K562 (cell line): ENCODE data around the gene LCA5L. TPM values are rescaled to one million over a fixed set of nuclear protein-coding genes. Genes with fewer than 3 reads are reported as not detected.

ENCODE experiments used
- BCOR ChIP-seq: fragments of 450-650 bp; IDR thresholded peaks from 2 replicates; pipeline ENCODE4 v1.6.1; 2016
- DLX4 ChIP-seq: fragments of 250-450 bp; sonication (Bioruptor Pico); IDR thresholded peaks from 2 replicates; pipeline ENCODE4 v1.6.1; 2021; ENCODE audit warnings: mild to moderate bottlenecking
- ESRRA ChIP-seq: fragments of 450-650 bp; IDR thresholded peaks from 2 replicates; pipeline ENCODE4 v1.6.1; 2014; ENCODE audit warnings: low read depth, mild to moderate bottlenecking, moderate library complexity, borderline replicate concordance
- FOXM1 ChIP-seq, 2 experiments: fragments of 450-650 bp in 1 of 2; sonication (generic) in 1 of 2; formaldehyde crosslinking in 1 of 2; IDR thresholded peaks; 2 replicates each; pipeline versions ENCODE4 v1.6.1 to v1.9.0; 2017 to 2022; ENCODE audit warnings: low read depth in 2 of 2, mild to moderate bottlenecking in 2 of 2, missing genetic modification reagents in 1 of 2, moderate library complexity in 1 of 2
- HMG20B ChIP-seq: fragments of 250-450 bp; sonication (Bioruptor Pico); IDR thresholded peaks from 2 replicates; pipeline ENCODE4 v1.5.0; 2021; ENCODE audit warnings: mild to moderate bottlenecking
- HOXB6 ChIP-seq: fragments of 250-450 bp; sonication (Bioruptor Pico); IDR thresholded peaks from 2 replicates; pipeline ENCODE4 v1.5.1; 2022; ENCODE audit warnings: mild to moderate bottlenecking, borderline replicate concordance
- KLF1 ChIP-seq: fragments of 450-650 bp; IDR thresholded peaks from 2 replicates; pipeline ENCODE4 v1.6.1; 2016; ENCODE audit warnings: missing genetic modification characterization, missing compliant biosample characterization
- MCM3 ChIP-seq: fragments of 450-650 bp; IDR thresholded peaks from 2 replicates; pipeline ENCODE4 v1.6.1; 2016
- NELFE ChIP-seq: IDR thresholded peaks from 2 replicates; pipeline ENCODE4 v1.6.1; 2011; ENCODE audit warnings: mild to moderate bottlenecking; ENCODE audit not compliant: insufficient read depth, insufficient read length
- NFE2L1 ChIP-seq: fragments of 450-650 bp; IDR thresholded peaks from 2 replicates; pipeline ENCODE4 v1.6.1; 2016; ENCODE audit warnings: missing genetic modification characterization, low read depth, mild to moderate bottlenecking, missing compliant biosample characterization, moderate library complexity, borderline replicate concordance
- NR4A1 ChIP-seq, 2 experiments: fragments of 250-450 bp in 1 of 2; fragments of 450-650 bp in 1 of 2; sonication (Bioruptor Pico) in 1 of 2; IDR thresholded peaks; 2 replicates each; pipeline versions ENCODE4 v1.4.0 to v1.6.1; 2016 to 2020; ENCODE audit warnings: mild to moderate bottlenecking in 2 of 2, missing compliant biosample characterization in 1 of 2, missing genetic modification characterization in 1 of 2, moderate library complexity in 1 of 2
- PHB ChIP-seq: fragments of 250-450 bp; sonication (Bioruptor Pico); IDR thresholded peaks from 2 replicates; pipeline ENCODE4 v1.5.0; 2021
- PHF20 ChIP-seq: fragments of 450-650 bp; IDR thresholded peaks from 2 replicates; pipeline ENCODE4 v1.6.1; 2018; ENCODE audit not compliant: partially characterized antibody
- RB1 ChIP-seq: fragments of 450-650 bp; IDR thresholded peaks from 2 replicates; pipeline ENCODE4 v1.6.1; 2017; ENCODE audit warnings: low read depth, mild to moderate bottlenecking
- RBM39 ChIP-seq: fragments of 200-400 bp; formaldehyde crosslinking; optimal IDR thresholded peaks from 2 replicates; pipeline ENCODE3; 2018; ENCODE audit warnings: low read depth, low read length
- TBL1XR1 ChIP-seq, 2 experiments: IDR thresholded peaks; 2 replicates each; pipeline ENCODE4 v1.6.1; 2012; ENCODE audit warnings: improper control_type of control experiment in 2 of 2, low read length in 2 of 2, mild to moderate bottlenecking in 1 of 2
- ZBTB9 ChIP-seq: fragments of 450-650 bp; formaldehyde crosslinking; IDR thresholded peaks from 2 replicates; pipeline ENCODE4 v1.4.0; 2020; ENCODE audit warnings: mild to moderate bottlenecking, moderate library complexity
- ZC3H4 ChIP-seq: sonication (generic); formaldehyde crosslinking; IDR thresholded peaks from 2 replicates; pipeline ENCODE4 v1.9.0; 2021; ENCODE audit warnings: missing genetic modification reagents, borderline replicate concordance
- ZNF175 ChIP-seq: fragments of 200-800 bp; sonication (Bioruptor generic); IDR thresholded peaks from 2 replicates; pipeline ENCODE4 v1.6.1; 2016; ENCODE audit warnings: low read depth, mild to moderate bottlenecking, missing genetic modification characterization, missing compliant biosample characterization
- ZNF449 ChIP-seq: fragments of 250-450 bp; sonication (Bioruptor Pico); IDR thresholded peaks from 2 replicates; pipeline ENCODE4 v1.8.0; 2022; ENCODE audit warnings: moderate library complexity, mild to moderate bottlenecking, inconsistent platforms
- ZNF589 ChIP-seq: fragments of 200-800 bp; sonication (Bioruptor generic); IDR thresholded peaks from 2 replicates; pipeline ENCODE4 v1.6.1; 2016; ENCODE audit warnings: low read depth, missing genetic modification characterization, missing compliant biosample characterization
- ZNF695 ChIP-seq: fragments of 450-650 bp; formaldehyde crosslinking; IDR thresholded peaks from 2 replicates; pipeline ENCODE4 v1.4.0; 2020; ENCODE audit warnings: mild to moderate bottlenecking, moderate library complexity
- ZSCAN32 ChIP-seq: fragments of 450-650 bp; formaldehyde crosslinking; IDR thresholded peaks from 2 replicates; pipeline ENCODE4 v1.4.0; 2020; ENCODE audit warnings: mild to moderate bottlenecking, moderate library complexity
- polyA plus RNA-seq, 8 experiments: library from polyadenylated mRNA; depleted of rRNA in 4 of 8; stranded (reverse) in 5 of 8; unstranded in 3 of 8; fragments of >200 nt; fragmentation: Nextera tagmentation in 2 of 8; fragmentation: Illumina TruSeq in 1 of 8; extraction: Ambion mirVana in 2 of 8; extraction: Trizol in 1 of 8; gene quantifications; 2 replicates each; pipeline versions ENCODE4 v1.2.1 to v1.2.3, GENCODE V29; 2011 to 2014; ENCODE audit warnings: inconsistent platforms in 1 of 8, missing spikeins in 1 of 8
- total RNA-seq, 7 experiments: library from RNA; depleted of rRNA in 6 of 7; stranded (reverse); fragments of >200 nt in 6 of 7; fragmentation: Illumina TruSeq in 2 of 7; extraction: Trizol in 2 of 7; gene quantifications; 2 replicates each; pipeline versions ENCODE4 v1.2.1 to v1.2.3, GENCODE V29; 2011 to 2021; ENCODE audit warnings: low replicate concordance in 1 of 7
- TF ChIP-seq, protein P1 (sequence below): fragments of 450-650 bp; conservative IDR thresholded peaks from 2 replicates; pipeline ENCODE4 v1.6.1; 2016; ENCODE audit warnings: missing genetic modification characterization, low read depth, mild to moderate bottlenecking, missing compliant biosample characterization, moderate library complexity

The LCA5L gene
- total and polyA plus RNA-seq, 9 of the 15 experiments (the other 6 are each of a cell fraction or from before 2014, with no cell fraction given), result 1.8 to 4.9 (median 3.8) TPM

DNA sequence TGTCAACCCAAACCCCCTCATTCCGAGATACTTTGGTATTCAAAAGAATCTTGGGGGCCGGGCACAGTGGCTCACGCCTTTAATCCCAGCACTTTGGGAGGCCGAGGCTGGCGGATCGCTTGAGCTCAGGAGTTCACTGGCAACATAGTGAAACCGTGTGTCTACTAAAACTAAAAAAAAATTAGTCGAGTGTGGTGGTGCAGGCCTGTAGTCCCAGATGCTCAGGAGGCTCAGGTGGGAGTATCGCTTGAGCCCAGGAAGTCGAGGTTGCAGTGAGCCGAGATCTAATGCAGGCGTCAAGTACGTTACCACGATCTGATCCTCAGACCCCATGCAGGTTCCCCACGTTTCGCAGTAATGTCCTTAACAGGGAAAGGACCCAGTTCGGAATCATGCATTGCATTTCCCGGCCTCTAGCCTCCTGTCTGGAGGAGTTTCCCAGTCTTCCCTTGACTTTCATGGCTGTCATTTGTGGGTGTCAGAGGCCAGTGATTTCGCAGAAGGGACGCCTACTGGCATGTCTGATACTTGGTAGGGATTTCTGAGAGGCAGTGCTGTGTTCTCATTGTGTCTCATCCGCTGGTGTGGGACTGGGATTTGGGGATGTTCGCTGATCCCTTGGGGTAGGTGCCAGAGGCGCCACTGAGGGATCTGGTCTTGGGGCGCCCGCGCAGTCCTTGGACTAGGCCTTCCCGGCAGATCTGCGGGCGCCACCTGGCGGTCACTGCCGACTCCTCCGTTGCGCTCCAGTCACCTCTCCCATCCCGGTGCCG lies 57.4 kb downstream of the LCA5L start (continued):
- TF ChIP-seq NR4A1 (CRISPR knock-in tag; IDR thresholded peaks at IDR 0.05) (0 out of 2 replicates have a peak, but pooled peaks have one; percentile 43), NR4A1 (tag; IDR thresholded peaks at IDR 0.05) (peak; percentile 56), HOXB6 (CRISPR knock-in tag) (no peak), MCM3 (no peak), NELFE (no peak), PHB (CRISPR knock-in tag) (peak; percentile 75; the same call in 1 of the 2 replicates), FOXM1 (IDR thresholded peaks at IDR 0.05; ENCODE audit: low read depth) (no peak), FOXM1 (CRISPR knock-in tag; IDR thresholded peaks at IDR 0.05; ENCODE audit: low read depth) (no peak), DLX4 (CRISPR knock-in tag) (no peak), TBL1XR1 (IDR thresholded peaks at IDR 0.05; ENCODE audit: low read length in 2 of 2) (no peak), HMG20B (no peak), ZNF449 (CRISPR knock-in tag) (peak; percentile 63; the same call in 1 of the 2 replicates), KLF1 (no peak), ZNF589 (CRISPR knock-in tag) (no peak), RB1 (peak; percentile 97), ZC3H4 (CRISPR knock-in tag) (0 out of 2 replicates have a peak, but pooled peaks have one; percentile 9), NFE2L1 (no peak), ZNF695 (CRISPR knock-in tag) (no peak), ZSCAN32 (no peak), RBM39 (no peak), BCOR (peak; percentile 40; the same call in 1 of the 2 replicates), ESRRA (peak; percentile 61), ZBTB9 (CRISPR knock-in tag) (peak; percentile 65; the same call in 1 of the 2 replicates), PHF20 (peak; percentile 30), ZNF175 (CRISPR knock-in tag) (0 out of 2 replicates have a peak, but pooled peaks have one; percentile 27)
- TF ChIP-seq, protein P1, sequence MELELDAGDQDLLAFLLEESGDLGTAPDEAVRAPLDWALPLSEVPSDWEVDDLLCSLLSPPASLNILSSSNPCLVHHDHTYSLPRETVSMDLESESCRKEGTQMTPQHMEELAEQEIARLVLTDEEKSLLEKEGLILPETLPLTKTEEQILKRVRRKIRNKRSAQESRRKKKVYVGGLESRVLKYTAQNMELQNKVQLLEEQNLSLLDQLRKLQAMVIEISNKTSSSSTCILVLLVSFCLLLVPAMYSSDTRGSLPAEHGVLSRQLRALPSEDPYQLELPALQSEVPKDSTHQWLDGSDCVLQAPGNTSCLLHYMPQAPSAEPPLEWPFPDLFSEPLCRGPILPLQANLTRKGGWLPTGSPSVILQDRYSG, result 0 out of 2 replicates have a peak, but pooled peaks have one; percentile 12
